Left lobe of liver (tissue), 2 donors: ENCODE data around the gene MCRIP2. TPM values are rescaled to one million over a fixed set of nuclear protein-coding genes. Genes with fewer than 3 reads are reported as not detected.
A peak's percentile ranks its signal among the peaks of the same experiment; 100 is the strongest.

ENCODE experiments used
- ATAC-seq: fragments of 200-7000 bp; cut with Tn5 transposase; one replicate; pipeline ENCODE4 v1.9.1; 2020; ENCODE audit warnings: mild to moderate bottlenecking, moderate library complexity
- DNase-seq: peaks from one replicate; pipeline ENCODE4 v3.0.0-alpha.2; 2020; ENCODE audit warnings: low spot score
- total RNA-seq: library from RNA; stranded (reverse); gene quantifications from one replicate; pipeline ENCODE4 v1.2.1, GENCODE V29; 2021
- donor health status: DM: no; HTN: no; CAD: no; lungs with moderate emphysema.
- donor health status: DM: no; HTN: yes; CAD: no.

Gene MCRIP2
- total RNA-seq, 1 donor from 2014 or later: 101 TPM

- peak; percentile 37 for ATAC-seq
- no peak for DNase-seq
These were observed 24.7 kb upstream of the MCRIP2 start for GRCh38 chr16:616733-617586.

GRCh38 chr16:617855-618254 is 23.8 kb upstream of the MCRIP2 start:
- no peak for ATAC-seq
- DNase-seq: no peak

- no peak for ATAC-seq
- no peak for DNase-seq
These were observed 22.0 kb upstream of the MCRIP2 start for GRCh38 chr16:619476-620100.

DNA sequence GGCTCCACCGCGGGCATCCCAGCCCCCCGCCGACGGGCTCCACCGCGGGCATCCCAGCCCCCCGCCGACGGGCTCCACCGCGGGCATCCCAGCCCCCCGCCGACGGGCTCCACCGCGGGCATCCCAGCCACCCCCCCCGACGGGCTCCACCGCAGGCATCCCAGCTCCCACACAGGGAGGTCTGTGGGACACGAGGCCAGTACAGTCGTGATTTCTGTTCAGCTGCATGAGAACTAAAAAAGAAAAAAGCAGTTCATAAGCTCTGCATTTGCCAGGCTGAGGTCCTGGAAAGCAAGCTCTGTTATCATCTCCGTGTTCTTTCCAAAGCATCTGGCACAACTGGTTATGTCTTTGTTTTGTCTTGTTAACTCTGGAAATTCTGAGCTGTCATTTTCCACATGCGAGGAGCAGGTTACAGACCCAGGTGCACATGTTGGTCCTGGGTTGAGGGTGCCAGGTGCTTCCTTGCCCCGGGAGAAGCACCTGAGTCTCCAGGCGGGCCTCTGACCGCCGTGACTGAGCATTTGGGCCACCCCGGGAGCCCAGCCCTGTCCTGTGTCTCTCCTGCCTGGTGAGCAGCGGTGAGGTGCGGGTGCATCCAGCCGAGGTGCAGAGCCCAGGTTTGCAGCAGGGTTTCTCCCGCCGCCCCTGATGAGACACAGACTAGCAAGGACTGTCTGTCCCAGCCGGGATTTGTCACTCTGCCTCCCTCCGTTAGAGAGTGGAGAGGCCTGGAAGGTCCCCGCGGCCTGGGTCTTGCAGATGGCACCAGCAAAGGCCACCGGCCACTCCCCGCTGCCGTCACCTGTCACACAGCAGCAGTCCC is 20.7 kb upstream of the MCRIP2 start:
- no peak for ATAC-seq
- no peak for DNase-seq

DNA sequence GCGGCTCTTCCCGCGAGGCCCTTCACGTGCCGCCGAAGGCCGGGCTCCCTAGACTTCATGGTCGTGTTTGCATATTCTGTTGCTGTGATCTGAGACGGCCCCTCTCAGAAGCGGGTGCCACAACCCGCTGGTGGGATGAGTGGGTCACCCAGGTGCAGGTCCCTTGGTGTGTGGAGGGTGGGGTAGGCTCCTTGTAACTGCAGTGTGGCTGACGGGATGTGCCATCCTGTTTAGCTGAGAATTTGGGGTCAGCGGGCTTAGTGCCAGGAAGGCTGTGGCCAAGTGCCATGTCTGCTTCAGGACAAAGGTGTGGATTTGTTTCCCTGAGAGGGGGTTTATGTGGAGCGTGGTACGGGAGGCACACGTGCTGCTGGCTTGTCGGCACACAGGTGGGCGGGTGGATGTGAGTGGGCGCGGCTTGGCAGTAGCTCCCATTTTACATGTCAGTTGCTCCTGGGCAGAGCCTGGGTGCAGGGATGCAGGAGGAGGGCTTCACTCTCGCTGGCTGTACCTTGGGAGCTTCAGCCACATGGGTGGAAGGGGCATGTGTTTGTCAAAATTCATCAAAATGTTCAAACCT is 20.0 kb upstream of the MCRIP2 start:
- DNase-seq (no peak), ATAC-seq (peak; percentile 31)

DNA sequence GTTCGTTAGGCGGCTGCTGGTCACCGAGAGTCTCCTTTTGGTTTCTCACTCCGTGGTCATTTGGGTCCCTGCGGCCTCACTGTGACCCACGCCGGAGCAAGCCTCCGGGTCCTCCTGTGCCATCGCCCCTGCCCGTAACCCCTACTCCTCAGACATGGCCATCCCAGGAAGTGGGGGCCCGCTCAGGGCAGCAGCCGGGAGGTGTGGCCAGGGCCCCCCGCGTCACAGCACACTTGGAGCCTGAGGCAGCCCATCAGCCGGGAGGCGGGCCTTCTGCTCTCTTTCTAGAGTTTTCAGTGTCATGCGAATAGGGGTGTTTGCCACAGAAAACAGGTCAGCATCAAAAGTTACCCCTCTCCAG is 18.7 kb upstream of the MCRIP2 start:
- ATAC-seq (no peak), DNase-seq (no peak)

DNA sequence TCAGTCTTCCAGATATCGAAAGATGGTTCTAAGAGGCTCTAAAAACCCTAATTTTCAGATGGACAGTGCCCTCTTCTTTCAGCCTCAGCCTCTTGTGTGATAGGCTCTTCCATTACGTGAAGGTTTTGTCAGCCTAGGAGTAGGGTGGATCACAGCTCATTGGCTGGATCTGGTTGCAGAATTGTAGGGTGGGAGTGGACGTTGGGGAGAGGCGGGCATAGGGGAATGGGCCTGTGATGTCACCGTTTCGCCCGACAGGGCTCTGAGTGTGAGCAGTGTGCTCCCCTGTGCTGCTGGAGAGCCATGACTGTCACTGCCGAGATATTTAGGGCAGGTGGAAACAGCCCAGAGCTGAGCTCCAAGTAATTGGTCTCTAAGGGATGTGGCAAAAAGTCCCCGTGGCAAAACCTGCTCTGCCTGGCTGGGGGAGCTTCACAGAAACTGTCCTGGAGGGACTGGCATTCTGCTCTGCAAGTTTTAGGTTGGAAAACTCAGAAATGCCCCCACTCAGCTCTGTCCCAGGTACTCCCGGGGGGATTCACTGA is 17.0 kb upstream of the MCRIP2 start:
- ATAC-seq (no peak), DNase-seq (no peak)

DNA sequence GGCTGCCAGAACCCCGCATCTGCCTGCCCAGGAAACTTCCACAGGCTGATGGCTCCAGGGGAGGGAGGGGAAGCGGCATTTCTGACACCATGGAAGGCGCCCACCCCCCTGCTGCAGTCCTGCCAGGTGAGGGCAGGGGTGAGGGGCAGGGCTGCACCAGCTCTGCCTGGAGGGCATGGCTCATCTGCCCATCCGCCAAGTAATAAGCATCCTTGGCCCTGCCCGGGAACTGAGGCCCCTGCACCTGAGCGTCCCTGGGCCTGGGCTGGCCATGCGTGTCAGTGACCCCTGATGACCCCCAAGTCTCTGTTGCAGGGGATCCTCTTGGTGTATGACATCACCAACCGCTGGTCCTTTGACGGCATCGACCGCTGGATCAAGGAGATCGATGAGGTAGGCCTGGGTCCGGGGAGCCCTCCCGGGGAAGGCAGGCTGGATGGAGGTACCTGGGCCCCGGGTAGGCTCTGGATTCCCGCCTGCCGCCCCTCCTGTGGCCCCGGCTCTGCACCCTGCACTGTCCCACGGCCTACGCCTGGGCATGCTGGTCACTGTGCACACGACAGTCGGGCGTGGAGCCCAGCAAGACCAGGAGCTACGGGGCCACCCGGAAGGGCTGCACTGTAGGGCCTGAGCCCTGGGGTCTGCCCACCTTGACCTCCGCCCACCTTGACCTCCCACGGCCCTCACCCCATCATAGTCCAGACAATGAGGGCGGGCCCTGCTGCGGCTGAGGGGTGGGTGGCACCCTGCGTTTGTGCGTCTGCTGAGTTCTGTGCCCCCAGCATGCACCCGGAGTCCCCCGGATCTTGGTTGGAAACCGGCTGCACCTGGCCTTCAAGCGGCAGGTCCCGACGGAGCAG is 16.3 kb upstream of the MCRIP2 start:
- ATAC-seq: no peak

DNA sequence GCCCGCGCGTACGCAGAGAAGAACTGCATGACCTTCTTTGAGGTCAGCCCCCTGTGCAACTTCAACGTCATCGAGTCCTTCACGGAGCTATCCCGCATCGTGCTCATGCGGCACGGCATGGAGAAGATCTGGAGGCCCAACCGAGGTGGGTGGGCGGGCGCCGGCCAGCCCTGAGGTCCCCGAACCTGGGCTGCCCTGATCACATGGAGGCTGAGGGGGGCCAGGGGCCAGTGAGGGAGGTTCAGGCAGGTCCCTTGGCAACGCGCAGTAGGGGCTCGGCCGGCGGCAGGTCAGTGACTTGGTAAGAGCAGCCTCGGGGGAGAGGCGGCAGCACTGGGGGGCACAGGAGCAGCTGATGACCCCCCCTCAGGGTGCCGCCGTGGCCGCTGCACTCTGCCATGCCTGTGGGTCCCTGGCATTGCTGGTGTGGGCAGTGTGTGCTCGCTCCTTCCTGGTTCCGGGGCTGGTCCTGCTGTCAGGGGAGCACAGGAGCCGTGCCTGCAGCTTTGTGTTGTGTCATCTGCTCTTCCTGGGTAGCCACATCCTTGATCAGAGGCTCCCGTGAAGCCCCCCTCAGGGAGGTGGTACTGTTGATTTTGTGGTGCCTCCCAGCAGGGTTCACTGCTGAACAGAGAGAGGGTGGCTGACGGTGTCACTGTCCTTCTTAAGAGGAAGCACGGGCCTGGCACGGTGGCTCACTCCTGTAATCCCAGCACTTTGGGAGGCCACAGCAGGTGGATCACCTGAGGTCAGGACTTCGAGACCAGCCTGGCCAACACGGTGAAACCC is 15.5 kb upstream of the MCRIP2 start:
- DNase-seq: no peak

More for the DNA sequence above, 16.3 kb upstream of the MCRIP2 start:
- DNase-seq: no peak

GRCh38 chr16:626787-627453 is 14.7 kb upstream of the MCRIP2 start:
- ATAC-seq (no peak), DNase-seq (no peak)

More for the DNA sequence above, 15.5 kb upstream of the MCRIP2 start:
- no peak for ATAC-seq

DNA sequence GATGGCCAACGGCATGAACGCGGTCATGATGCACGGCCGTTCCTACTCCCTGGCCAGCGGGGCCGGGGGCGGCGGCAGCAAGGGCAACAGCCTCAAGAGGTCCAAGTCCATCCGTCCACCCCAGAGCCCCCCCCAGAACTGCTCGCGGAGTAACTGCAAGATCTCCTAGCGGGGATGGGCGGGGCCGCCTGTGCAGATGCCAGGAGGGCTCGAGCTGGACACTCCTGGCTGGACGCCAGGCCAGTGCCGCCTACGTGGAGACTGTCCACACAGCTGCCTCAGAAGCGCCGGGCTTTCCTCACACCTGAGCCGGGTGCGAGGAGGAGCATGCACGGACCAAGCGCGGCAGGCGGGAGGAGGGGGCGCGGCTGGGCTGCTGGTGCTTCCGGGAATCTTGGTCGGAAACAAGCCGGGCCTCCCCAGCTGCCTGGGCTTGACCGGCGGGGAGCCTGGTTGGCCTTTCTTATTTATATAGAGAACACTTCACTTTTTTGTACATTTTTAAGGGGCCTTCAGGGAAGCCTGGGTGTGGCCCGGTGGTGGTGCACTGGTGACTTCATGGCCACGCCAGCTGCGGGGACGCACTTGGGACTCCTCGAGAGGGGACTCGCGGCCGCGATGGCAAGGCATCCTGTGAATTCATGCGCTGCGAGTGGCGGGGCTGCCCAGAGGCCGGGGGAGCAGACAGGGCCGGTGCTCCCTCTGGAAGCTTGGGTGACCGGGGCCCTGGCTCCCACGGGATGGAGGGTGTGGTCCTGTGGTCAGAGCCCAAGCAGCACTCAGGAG is 14.0 kb upstream of the MCRIP2 start:
- DNase-seq: peak; percentile 78
- ATAC-seq: peak; percentile 19

DNA sequence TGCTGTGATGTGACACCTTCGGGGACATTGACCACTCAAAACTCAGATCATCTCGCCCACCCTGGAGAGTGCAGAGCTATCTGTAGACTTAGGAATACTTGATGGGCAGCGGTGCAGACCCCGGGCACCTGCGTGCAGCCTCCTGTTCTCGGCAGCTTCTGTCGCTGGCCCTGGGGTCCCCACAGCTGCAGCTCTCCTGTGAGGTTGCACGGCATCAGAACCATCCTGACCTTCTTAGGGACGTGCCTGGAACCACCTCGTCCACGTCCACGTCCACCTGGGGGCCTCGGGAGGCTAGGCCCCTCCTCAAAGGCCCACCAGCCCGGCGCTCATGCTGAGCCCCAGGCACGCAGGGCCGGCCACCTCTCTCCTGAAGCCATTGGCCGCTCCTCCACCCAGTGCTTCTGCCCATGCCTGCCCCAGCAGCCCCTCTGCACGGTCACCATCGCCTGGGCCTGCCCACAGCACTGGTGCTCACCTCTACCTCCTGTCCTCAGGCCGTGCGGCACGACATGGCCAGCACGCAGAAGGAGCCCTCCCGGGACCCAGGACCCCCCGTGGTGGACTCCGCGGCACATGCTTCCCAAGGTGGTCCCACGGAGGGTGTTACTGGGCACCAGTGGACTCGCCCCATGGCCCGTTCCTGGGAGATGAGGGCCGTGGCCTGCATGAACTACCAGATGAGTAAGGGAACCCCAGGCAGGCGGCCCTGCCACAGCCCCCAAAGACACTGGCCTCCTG is 13.1 kb upstream of the MCRIP2 start:
- DNase-seq (no peak), ATAC-seq (no peak)

DNA sequence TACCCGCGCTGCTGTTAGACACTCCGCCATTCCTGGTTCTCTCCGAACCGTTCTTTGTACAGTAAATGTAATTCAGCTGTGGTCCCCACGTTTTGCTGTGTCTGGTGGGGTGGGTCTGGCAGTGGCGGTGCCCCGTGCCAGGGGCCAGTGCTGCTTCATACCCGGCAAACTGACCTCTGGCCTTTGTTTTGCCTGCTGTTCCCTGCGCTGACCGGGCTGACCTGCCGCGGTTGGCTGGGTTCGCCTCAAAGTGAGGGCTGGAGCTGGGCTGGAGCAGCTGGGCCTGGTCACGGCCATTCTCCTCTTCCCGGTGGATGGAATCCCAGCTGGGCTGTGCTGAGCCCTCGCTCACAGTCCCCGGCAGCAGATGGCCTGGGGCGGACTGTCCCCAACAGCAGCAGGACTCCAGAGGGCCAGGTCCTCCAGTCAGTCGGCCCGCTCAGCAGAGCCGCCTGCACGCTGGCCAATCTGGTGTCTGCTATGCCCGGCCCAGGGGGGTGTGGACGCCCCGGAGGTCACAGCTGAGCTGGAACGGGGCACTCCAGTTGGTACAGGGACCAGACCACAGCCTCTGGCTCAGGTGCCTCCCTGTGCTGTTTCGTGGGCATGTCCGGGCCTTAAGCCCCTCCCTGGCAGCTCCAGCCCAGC is 12.3 kb upstream of the MCRIP2 start:
- ATAC-seq (peak; percentile 74), DNase-seq (peak; percentile 88)

DNA sequence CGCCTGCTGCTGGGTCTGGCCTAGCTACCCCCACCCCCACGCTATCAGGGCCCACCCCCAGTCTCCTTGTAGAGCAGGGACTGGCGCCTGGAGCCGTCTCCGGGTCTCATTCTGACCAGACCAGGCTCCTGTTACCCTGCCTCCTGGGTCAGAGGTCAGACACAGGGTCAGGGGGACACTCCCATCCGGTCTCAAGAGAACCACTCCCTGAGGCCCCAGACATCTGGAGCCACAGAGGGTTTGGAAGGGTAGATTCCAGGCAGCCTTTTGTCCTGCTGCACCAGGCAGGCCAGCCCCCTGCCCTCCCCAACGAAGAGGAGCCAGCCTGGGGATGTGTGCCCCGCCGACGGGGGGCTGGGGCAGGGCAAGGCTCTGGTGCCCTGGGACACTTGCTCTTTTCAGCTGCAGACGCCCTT is 11.8 kb upstream of the MCRIP2 start:
- ATAC-seq (no peak), DNase-seq (no peak)

DNA sequence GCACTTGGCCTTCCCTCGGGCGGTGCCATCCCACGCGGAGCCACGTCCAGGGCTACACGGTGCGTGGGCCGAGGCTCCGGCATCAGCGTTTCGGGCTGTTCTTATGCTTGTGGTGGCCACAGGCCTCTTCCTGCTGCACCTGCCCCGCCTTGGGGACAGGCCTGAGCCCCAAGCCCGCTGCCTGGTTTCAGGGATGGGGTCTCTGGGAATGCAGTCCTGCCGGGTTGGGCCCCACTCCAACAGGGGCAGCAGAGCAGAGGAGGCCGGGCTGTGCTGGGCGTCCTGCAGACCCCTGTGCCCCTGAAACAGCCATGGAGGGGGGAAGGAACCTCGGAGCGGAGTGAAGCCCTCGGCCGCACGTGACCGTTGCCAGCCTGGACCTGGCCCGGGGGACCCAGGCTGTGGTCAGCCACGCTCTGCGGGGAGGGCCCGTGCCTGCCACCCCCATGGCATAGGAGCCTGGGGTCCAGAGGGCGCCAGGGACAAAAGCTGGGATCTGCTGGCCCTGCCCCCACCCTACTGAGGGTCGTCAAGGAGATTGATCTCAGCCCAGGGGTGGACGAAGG is 11.3 kb upstream of the MCRIP2 start:
- DNase-seq (peak; percentile 46), ATAC-seq (no peak)

GRCh38 chr16:630815-631405 is 10.7 kb upstream of the MCRIP2 start, which contains the start of gene WFIKKN1:
Gene WFIKKN1 (plus strand): TSS chr16:630985. CDS start chr16:631254, 269 bp downstream.
- peak; percentile 6 for ATAC-seq
- peak; percentile 70 for DNase-seq
